GM18505 (cell line): Measurements from ENCODE around the gene CRCP.
A peak's percentile ranks its signal among the peaks of the same experiment; 100 is the strongest.
"Not testable (repeated sequence)": the region's sequence is repeated elsewhere in the genome, so short reads cannot be mapped to it uniquely, and the experiment has no call there.

ENCODE experiments used
- ATAC-seq: cut with Tn5 transposase; IDR thresholded peaks from one replicate; pipeline ENCODE4 v1.9.1; 2021; ENCODE audit not compliant: unreplicated experiment
- POLR2A ChIP-seq: IDR thresholded peaks from 4 replicates; pipeline ENCODE4 v1.6.1; 2011; ENCODE audit warnings: borderline replicate concordance; ENCODE audit not compliant: insufficient read depth, insufficient read length; ENCODE audit errors: extremely low read depth

CRCP gene

GRCh38 chr7:66114743-66115649 lies at the start of gene CRCP:
Gene CRCP (plus strand): TSS chr7:66114847. CDS start chr7:66114963, 116 bp downstream.
- peak; percentile 84 for ATAC-seq
- TF ChIP-seq POLR2A: peak; percentile 95

GRCh38 chr7:66069732-66070131 lies 44.9 kb upstream of the CRCP start:
- no peak for ATAC-seq
- TF ChIP-seq POLR2A: no peak

GRCh38 chr7:66070222-66070621 lies 44.4 kb upstream of the CRCP start:
- TF ChIP-seq POLR2A: no peak
- no peak for ATAC-seq

GRCh38 chr7:66072208-66072607 lies 42.4 kb upstream of the CRCP start:
- ATAC-seq: not testable (repeated sequence)

- TF ChIP-seq POLR2A: peak; percentile 77
- ATAC-seq: peak; percentile 98
Measured at GRCh38 chr7:66075590-66076461, 38.8 kb upstream of the CRCP start, which contains the start of gene ASL. Gene ASL (plus strand): TSS chr7:66075819. CDS start chr7:66076082, 263 bp downstream.

- ATAC-seq: no peak
- TF ChIP-seq POLR2A: no peak
Measured at GRCh38 chr7:66076462-66077329, 38.0 kb upstream of the CRCP start.

GRCh38 chr7:66078067-66078466 lies 36.6 kb upstream of the CRCP start:
- no peak for ATAC-seq
- no peak for TF ChIP-seq POLR2A

- no peak for ATAC-seq
Measured at GRCh38 chr7:66082083-66082482, 32.6 kb upstream of the CRCP start.

GRCh38 chr7:66082886-66083415 lies 31.7 kb upstream of the CRCP start:
- no peak for TF ChIP-seq POLR2A
- ATAC-seq: no peak

More at GRCh38 chr7:66082083-66082482, 32.6 kb upstream of the CRCP start:
- TF ChIP-seq POLR2A: no peak

- ATAC-seq: no peak
- no peak for TF ChIP-seq POLR2A
Measured at GRCh38 chr7:66083677-66084076, 31.0 kb upstream of the CRCP start.

- TF ChIP-seq POLR2A: no peak
- ATAC-seq: no peak
Measured at GRCh38 chr7:66088861-66089838, 25.5 kb upstream of the CRCP start.
